ENCODE results near the gene LRRC27.

Gene LRRC27

DNA sequence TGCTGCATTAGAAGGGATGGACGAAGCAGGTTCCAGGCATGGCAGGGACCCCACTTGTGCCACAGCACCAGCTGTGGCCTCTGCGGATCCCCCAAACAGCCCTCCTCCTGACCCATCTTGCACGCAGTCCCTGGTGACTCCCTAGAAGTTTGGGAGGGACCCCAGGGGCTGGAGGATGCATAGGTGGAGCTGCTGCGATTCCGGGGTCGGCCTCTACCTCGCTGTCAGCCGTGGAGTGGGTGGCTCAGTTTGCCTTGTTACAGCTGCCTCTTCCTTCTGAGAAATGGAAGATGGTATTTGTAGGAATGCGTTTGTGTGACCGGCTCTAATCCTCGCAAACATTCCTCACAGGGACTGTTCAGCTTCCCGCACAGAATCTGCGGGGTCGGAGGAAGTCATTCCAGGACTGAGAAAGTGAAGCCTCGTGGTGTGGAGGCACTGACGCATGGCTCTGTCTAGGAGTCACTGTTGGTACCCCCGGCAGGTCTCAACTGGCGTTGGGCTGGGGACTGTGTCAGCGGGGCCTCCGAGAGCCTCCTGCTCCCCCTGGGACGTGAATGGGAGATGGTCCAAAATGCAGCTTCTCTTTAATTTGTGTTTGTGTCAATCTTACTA is 82.5 kb downstream of the LRRC27 start:
- TF ChIP-seq, protein P1, sequence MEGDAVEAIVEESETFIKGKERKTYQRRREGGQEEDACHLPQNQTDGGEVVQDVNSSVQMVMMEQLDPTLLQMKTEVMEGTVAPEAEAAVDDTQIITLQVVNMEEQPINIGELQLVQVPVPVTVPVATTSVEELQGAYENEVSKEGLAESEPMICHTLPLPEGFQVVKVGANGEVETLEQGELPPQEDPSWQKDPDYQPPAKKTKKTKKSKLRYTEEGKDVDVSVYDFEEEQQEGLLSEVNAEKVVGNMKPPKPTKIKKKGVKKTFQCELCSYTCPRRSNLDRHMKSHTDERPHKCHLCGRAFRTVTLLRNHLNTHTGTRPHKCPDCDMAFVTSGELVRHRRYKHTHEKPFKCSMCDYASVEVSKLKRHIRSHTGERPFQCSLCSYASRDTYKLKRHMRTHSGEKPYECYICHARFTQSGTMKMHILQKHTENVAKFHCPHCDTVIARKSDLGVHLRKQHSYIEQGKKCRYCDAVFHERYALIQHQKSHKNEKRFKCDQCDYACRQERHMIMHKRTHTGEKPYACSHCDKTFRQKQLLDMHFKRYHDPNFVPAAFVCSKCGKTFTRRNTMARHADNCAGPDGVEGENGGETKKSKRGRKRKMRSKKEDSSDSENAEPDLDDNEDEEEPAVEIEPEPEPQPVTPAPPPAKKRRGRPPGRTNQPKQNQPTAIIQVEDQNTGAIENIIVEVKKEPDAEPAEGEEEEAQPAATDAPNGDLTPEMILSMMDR (IDR thresholded peaks at IDR 0.05; ENCODE audit: low read depth, low read length, missing control alignments) = no peak
- H3K4me3 ChIP-seq (replicated peaks; ENCODE audit: low read depth, low read length) = no peak overlapping the region
- DNase-seq (ENCODE audit: extremely low read depth, low read depth) = no peak

DNA sequence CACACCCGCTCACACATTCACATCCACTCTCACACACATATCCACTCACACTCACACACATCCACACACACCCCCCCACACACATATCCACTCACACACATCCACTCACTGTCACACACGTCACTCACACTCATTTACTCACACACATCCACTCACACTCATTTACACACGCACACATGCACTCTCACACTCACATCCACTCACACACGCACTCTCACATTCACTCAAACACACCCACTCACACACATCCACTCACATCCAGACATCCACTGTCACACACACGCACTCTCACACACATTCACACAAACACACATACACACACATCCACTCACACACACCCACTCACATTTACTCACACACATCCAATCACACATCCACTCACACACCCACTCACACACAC is 83.3 kb downstream of the LRRC27 start:
- no peak for DNase-seq (ENCODE audit: extremely low read depth, low read depth)
- H3K4me3 ChIP-seq (replicated peaks; ENCODE audit: low read depth, low read length) = no peak overlapping the region
- TF ChIP-seq, protein P1 (IDR thresholded peaks at IDR 0.05; ENCODE audit: low read depth, low read length, missing control alignments) = no peak

DNA sequence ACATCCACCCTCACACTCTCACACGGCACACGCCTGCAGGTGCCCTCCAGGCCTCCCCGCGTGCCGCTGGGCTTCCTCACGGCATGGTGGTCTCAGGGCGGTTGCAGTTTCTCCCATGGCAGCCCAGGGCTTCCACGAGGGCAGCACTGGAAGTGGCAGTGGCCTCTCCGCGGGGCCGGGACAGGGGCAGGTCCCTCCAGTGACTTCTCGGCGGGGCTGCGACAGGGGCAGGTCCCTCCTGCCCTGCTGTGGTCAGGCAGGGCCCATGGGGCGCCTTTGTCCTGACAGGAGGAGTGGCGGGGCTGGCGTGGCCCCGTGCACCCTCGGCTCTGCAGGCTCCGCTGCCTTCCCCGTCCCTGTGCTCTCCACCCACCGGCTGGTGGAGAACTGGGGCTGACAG is 84.0 kb downstream of the LRRC27 start:
- DNase-seq (ENCODE audit: extremely low read depth, low read depth) = no peak
- TF ChIP-seq, protein P1 (IDR thresholded peaks at IDR 0.05; ENCODE audit: low read depth, low read length, missing control alignments) = no peak
- no peak overlapping the region for H3K4me3 ChIP-seq (replicated peaks; ENCODE audit: low read depth, low read length)

DNA sequence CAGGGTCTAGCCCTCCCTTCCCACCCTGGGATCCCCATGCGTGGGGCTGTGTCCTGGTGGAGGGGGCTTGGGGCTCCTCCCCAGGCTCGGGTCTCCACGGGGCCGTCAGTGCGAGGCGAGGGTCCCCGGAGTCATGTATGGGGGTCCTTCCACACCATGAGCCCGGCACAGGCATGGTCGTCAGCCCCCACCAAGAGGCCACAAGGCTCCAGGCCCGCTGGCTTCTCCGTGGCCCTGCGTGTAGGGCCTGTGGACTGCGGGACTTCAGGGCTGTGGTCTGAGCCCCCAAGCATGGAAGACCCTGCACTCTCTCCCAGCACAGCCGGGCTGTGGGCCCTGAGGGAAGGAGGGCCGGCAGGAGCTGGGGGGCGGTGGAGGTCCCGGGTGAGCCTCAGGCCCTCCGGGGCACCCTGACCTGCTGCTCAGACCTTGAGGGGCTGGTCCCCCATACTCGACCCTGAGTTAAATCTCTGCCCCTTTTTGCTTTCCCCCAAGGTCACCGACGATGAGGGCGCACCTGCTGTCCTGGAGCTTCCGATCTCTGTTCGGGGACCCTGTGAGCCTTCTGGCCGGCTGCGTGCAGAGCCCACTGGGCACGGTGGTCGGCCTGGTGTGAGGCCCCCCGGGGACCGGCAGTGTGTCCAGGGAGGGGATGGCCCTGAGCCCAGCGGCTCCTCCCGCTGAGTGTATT is 84.7 kb downstream of the LRRC27 start:
- no peak overlapping the region for H3K4me3 ChIP-seq (replicated peaks; ENCODE audit: low read depth, low read length)
- TF ChIP-seq, protein P1 (IDR thresholded peaks at IDR 0.05; ENCODE audit: low read depth, low read length, missing control alignments) = no peak
- no peak for DNase-seq (ENCODE audit: extremely low read depth, low read depth)

DNA sequence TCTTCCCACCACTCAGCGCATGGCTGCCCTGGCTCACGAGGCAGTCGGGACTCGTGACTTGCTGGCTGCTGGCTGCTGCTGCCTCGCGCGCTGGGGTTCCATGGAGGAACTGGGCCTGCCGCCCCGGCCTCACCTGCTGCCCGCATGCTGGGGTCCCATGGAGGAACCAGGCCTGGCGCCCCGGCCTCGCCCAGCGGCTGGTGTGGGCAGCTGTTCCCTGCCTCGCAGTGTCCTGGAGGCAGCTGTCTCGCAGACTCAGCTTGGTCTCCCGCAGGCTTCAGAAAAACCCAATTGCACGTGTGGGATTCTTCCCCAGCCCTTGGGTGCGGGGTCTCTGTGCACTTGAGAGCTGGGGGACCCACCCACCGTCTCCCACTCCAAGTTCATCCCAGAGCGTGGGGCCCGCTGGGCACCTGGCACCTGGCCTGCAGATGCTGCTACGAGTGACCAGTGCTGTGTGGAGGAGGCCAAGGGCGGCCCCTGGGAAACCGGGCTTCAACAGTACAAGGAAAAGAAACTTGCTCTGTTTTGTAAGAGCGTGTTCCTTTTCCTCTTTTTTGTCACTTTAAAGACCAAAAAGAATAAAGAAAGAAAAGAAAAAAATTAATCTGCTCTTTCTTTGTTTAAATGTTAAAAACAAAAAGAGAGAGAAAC is 85.4 kb downstream of the LRRC27 start:
- TF ChIP-seq, protein P1 (IDR thresholded peaks at IDR 0.05; ENCODE audit: low read depth, low read length, missing control alignments) = no peak

DNA sequence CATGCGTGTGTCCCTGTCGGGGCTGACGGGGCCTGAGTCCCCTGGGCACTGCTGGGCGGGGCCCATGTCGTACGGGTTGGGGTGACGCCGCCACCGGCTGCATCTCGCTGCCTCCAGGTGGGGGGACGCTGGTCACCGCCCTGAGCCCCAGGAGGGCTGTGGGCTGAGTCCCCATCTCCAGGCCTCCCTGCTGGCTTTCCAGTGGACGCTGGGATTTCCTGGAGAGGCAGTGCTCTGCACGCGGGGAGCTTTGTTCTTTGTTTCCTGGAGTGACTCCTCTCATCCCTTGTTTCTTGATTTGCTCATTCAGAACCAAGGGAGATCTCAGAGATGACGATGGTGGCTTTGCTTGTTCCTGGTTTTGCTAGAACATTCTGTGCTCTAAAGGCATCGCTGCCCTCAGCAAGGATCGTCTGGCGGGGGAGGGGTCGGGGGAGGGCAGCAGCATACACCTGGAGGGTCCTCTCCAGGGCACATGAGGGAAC is 86.0 kb downstream of the LRRC27 start:
- TF ChIP-seq, protein P1 (IDR thresholded peaks at IDR 0.05; ENCODE audit: low read depth, low read length, missing control alignments) = no peak
- no peak overlapping the region for H3K4me3 ChIP-seq (replicated peaks; ENCODE audit: low read depth, low read length)
- DNase-seq (ENCODE audit: extremely low read depth, low read depth) = no peak

More for the DNA sequence above, 85.4 kb downstream of the LRRC27 start:
- no peak for DNase-seq (ENCODE audit: extremely low read depth, low read depth)
- H3K4me3 ChIP-seq (replicated peaks; ENCODE audit: low read depth, low read length) = no peak overlapping the region

Measured in HFF-Myc (cell line).